ENCODE measurements around the gene GOSR2.

GRCh38 chr17:46962374-46962790, 39.4 kb downstream of the GOSR2 start:
- no peak for TF ChIP-seq EZH2phosphoT487 (IDR thresholded peaks at IDR 0.05; ENCODE audit: borderline replicate concordance, low read length)
- no peak for TF ChIP-seq CTCF (conservative IDR thresholded peaks at IDR 0.05; ENCODE audit: low read depth, low read length)
- TF ChIP-seq EZH2 (IDR thresholded peaks at IDR 0.05; ENCODE audit: low read length, unreplicated experiment): no peak

Measured in PC-3 (cell line).